Endothelial cell of umbilical vein (primary cell): Measurements from ENCODE around the gene PSMD3. TPM values are rescaled to one million over a fixed set of nuclear protein-coding genes. Genes with fewer than 3 reads are reported as not detected.

Experiments
- BruUV-seq: library from RNA; stranded (reverse); fragments of 400-500 nt; replicated peaks from 2 replicates; lab custom pipeline; 2021; lab: Mats Ljungman, UMichigan
- CTCF ChIA-PET: fragments of 300-600, 350-600 bp; sonication (Branson Sonifier 250); formaldehyde crosslinking; loops from one replicate; lab custom pipeline; 2021; ENCODE audit warnings: antibody characterized with exemption, inconsistent platforms; lab: Charles Lee
- POLR2A ChIA-PET: fragments of 300-600, 350-600 bp; sonication (Branson Sonifier 250); formaldehyde crosslinking; loops from one replicate; lab custom pipeline; 2021; ENCODE audit warnings: antibody characterized with exemption, inconsistent platforms; lab: Charles Lee
- DNase-seq: peaks from one replicate; pipeline ENCODE4 v3.0.0-alpha.2; 2011; ENCODE audit warnings: low read depth, low spot score
- FAIRE-seq: peaks from 2 replicates; lab custom pipeline; 2011; peaks lifted over from hg19 to GRCh38; lab: Jason Lieb, UNC
- H2AFZ ChIP-seq: 2 replicates; pipeline ENCODE4 v1.6.0; 2012; ENCODE audit warnings: low read depth, low read length, control low read depth, inconsistent platforms
- H3K27ac ChIP-seq: 2 replicates; pipeline ENCODE4 v1.5.1; 2011; ENCODE audit warnings: low read depth, mild to moderate bottlenecking, control low read depth, low read length, moderate library complexity; ENCODE audit not compliant: insufficient read depth
- H3K27me3 ChIP-seq, 2 experiments: 2 replicates each; pipeline versions ENCODE4 v1.6.0 to v1.6.1; 2011; ENCODE audit warnings: low read length in 2 of 2, mixed read lengths in 1 of 2; ENCODE audit not compliant: control insufficient read depth in 2 of 2, insufficient read depth in 2 of 2
- H3K36me3 ChIP-seq, 2 experiments: 2 replicates in 1 of 2; 3 replicates in 1 of 2; pipeline ENCODE4 v1.5.1; 2011; ENCODE audit warnings: low read length in 2 of 2, mild to moderate bottlenecking in 1 of 2, moderate library complexity in 1 of 2; ENCODE audit not compliant: control insufficient read depth in 2 of 2, insufficient read depth in 2 of 2; ENCODE audit errors: extremely low read depth in 1 of 2
- H3K4me1 ChIP-seq: 3 replicates; pipeline ENCODE4 v1.5.1; 2011; ENCODE audit warnings: mild to moderate bottlenecking, low read length; ENCODE audit not compliant: control insufficient read depth, insufficient read depth; ENCODE audit errors: extremely low read depth
- H3K4me2 ChIP-seq: 2 replicates; pipeline ENCODE4 v1.6.1; 2011; ENCODE audit warnings: low read length, control low read depth, mixed read lengths; ENCODE audit not compliant: insufficient read depth
- H3K4me3 ChIP-seq, 3 experiments: fragments of 200-600 bp in 1 of 3; sonication (generic), shearing (Covaris generic) in 1 of 3; replicated peaks in 1 of 3; 2 replicates each; pipeline ENCODE4 v1.5.1; 2011 to 2016; ENCODE audit warnings: control low read depth in 3 of 3, low read length in 3 of 3, mild to moderate bottlenecking in 2 of 3, inconsistent platforms in 1 of 3, low read depth in 1 of 3, moderate library complexity in 1 of 3; ENCODE audit not compliant: insufficient read depth in 1 of 3
- H3K79me2 ChIP-seq: 2 replicates; pipeline ENCODE4 v1.6.0; 2012; ENCODE audit warnings: low read length, inconsistent platforms; ENCODE audit not compliant: control insufficient read depth, insufficient read depth
- H3K9ac ChIP-seq: replicated peaks from 2 replicates; pipeline ENCODE3; 2011; ENCODE audit warnings: low read length, control low read depth; ENCODE audit not compliant: insufficient read depth; ENCODE audit errors: extremely low read depth
- H3K9me1 ChIP-seq: replicated peaks from 3 replicates; pipeline ENCODE4 v1.6.0; 2011; ENCODE audit warnings: mild to moderate bottlenecking, low read length; ENCODE audit not compliant: control insufficient read depth, insufficient read depth; ENCODE audit errors: extremely low read depth
- H3K9me3 ChIP-seq: replicated peaks from 2 replicates; pipeline ENCODE4 v1.5.1; 2012; ENCODE audit warnings: low read length, inconsistent platforms; ENCODE audit not compliant: control insufficient read depth, insufficient read depth
- H4K20me1 ChIP-seq: replicated peaks from 2 replicates; pipeline ENCODE3; 2011; ENCODE audit warnings: mild to moderate bottlenecking, low read length; ENCODE audit not compliant: control insufficient read depth, insufficient read depth; ENCODE audit errors: extremely low read depth
- CTCF ChIP-seq, 2 donors: IDR thresholded peaks; 1 replicate in 1 of 2; 2 replicates in 1 of 2; pipeline ENCODE4 v1.5.1; 2011; ENCODE audit warnings: low read length in 2 of 2, mild to moderate bottlenecking in 2 of 2, moderate library complexity in 2 of 2, control low read depth in 1 of 2, inconsistent platforms in 1 of 2, low read depth in 1 of 2; ENCODE audit not compliant: insufficient read depth in 1 of 2; ENCODE audit errors: extremely low read depth in 1 of 2
- EZH2 ChIP-seq: IDR thresholded peaks from 2 replicates; pipeline ENCODE4 v1.6.1; 2012; ENCODE audit warnings: borderline replicate concordance, low read depth, mild to moderate bottlenecking, moderate library complexity, low read length, inconsistent platforms; ENCODE audit not compliant: severe bottlenecking
- FOS ChIP-seq: IDR thresholded peaks from 2 replicates; pipeline ENCODE4 v1.6.1; 2011; ENCODE audit warnings: mild to moderate bottlenecking, low read length, moderate library complexity, borderline replicate concordance; ENCODE audit not compliant: insufficient read depth
- GATA2 ChIP-seq: IDR thresholded peaks from 2 replicates; pipeline ENCODE4 v1.7.0; 2011; ENCODE audit warnings: low read depth, mild to moderate bottlenecking, moderate library complexity, mixed read lengths, low read length; ENCODE audit not compliant: insufficient read length, insufficient read depth
- JUN ChIP-seq: IDR thresholded peaks from 2 replicates; pipeline ENCODE4 v1.6.1; 2011; ENCODE audit warnings: borderline replicate concordance, low read depth; ENCODE audit not compliant: insufficient read length, insufficient read depth
- MYC ChIP-seq: IDR thresholded peaks from one replicate; pipeline ENCODE4 v1.6.1; 2011; ENCODE audit warnings: mild to moderate bottlenecking, low read depth, low read length
- POLR2A ChIP-seq: IDR thresholded peaks from 2 replicates; pipeline ENCODE4 v1.6.1; 2012; ENCODE audit warnings: low read depth, mild to moderate bottlenecking, control low read depth, low read length
- POLR2AphosphoS5 ChIP-seq: IDR thresholded peaks from 2 replicates; pipeline ENCODE4 v1.6.1; 2012; ENCODE audit warnings: low read depth, mild to moderate bottlenecking, control low read depth, low read length, moderate library complexity; ENCODE audit not compliant: insufficient read depth
- dilution Hi-C: fragments of 300-500 bp; cut with MboI; formaldehyde crosslinking; loops from one replicate; pipeline ENCODE4 v1.15.0; 2019; ENCODE audit warnings: low sequenced_read_pairs; ENCODE audit not compliant: extremely low pct_ligation_motif_present
- intact Hi-C: fragments of 100-400 bp; cut with micrococcal nuclease; formaldehyde crosslinking; loops from one replicate; pipeline ENCODE4 v1.10.0; 2022
- polyA plus RNA-seq, 4 experiments: library from polyadenylated mRNA; depleted of rRNA in 3 of 4; stranded (reverse) in 3 of 4; unstranded in 1 of 4; fragments of >200 nt; gene quantifications; 2 replicates each; pipeline versions ENCODE4 v1.2.1 to v1.2.3, GENCODE V29; 2011 to 2012; ENCODE audit warnings: missing spikeins in 1 of 4
- total RNA-seq: library from RNA; stranded (reverse); gene quantifications from 2 replicates; pipeline ENCODE4 v1.2.3, GENCODE V29; 2021
- TF ChIP-seq, protein P1 (sequence below): IDR thresholded peaks from 2 replicates; pipeline ENCODE4 v1.6.1; 2011; ENCODE audit not compliant: insufficient read depth, insufficient read length

The PSMD3 gene
- total and polyA plus RNA-seq, 2 donors (not counting 3 experiments of a cell fraction or from before 2014, with no cell fraction given), result 120 to 136 TPM

DNA sequence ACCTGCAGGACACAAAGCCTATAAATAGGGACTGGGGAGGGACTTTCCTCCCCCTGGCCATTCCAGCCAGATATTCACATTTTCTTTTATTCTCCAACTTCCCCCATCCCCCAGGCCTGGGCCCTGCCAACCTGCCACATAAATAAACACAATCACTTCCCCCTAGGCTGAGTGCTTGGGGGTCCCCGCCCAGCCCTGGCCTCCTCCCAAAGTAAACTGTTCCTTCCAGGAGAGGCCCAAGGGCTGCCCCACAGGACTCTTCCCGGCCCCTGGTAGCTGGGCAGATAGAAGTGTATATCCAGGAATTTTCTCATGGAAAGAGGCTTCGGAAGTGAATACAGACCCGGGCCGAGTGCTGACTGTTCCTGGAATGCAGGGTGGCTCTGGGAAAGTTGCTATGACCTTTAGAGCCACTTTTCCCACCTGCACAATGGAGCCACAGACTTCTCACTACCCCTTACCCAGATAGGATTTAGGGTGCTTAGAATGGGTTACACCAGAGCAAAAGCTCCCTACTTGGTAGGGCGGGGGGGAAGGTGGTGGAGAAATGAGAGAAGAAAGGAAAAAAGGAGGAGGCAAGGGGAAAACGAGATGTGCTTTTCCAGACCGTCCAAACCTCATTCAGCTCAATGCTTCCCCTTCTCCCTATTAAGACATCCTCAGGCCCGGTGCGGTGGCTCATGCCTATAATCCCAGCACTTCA is 43.1 kb downstream of the PSMD3 start:
- DNase-seq (peak; percentile 87), FAIRE-seq (peak; percentile 87)
- H4K20me1 ChIP-seq, result no peaks in the 10 kb centered on the region
- H3K9me1 ChIP-seq, result no peaks in the 10 kb centered on the region
- CTCF ChIA-PET, result interaction anchor here (1.3 to 5.5 kb wide), 2 partner anchors 10 to 15 kb away, joined by 5 to 246 read pairs; partner anchors contain the start of gene CSF3
- TF ChIP-seq JUN (peak; percentile 14), POLR2A (no peak), POLR2AphosphoS5 (peak; percentile 92), FOS (peak; percentile 46), GATA2 (no peak)
- TF ChIP-seq, protein P1, sequence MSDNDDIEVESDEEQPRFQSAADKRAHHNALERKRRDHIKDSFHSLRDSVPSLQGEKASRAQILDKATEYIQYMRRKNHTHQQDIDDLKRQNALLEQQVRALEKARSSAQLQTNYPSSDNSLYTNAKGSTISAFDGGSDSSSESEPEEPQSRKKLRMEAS, result no peak
- H3K79me2 ChIP-seq, result peaks cover 4% of the 10 kb centered on the region
- H3K27ac ChIP-seq, result peak overlapping the region; percentile 99
- POLR2A ChIA-PET, result no interaction called here
- peak overlapping the region; percentile 32 for H3K9ac ChIP-seq
- no peaks in the 10 kb centered on the region for H3K27me3 ChIP-seq
- H3K4me2 ChIP-seq, result peak overlapping the region; percentile 26
- H3K4me3 ChIP-seq, result no peak overlapping the region
- intact Hi-C loops, result loop anchor here (1.0 kb wide), 1 partner anchor 63 kb away; no protein-coding TSS in a partner anchor
- dilution Hi-C loops, result no loop called here
- H3K9me3 ChIP-seq, result no peaks in the 10 kb centered on the region
- BruUV-seq, result no TSS peak
- no peak overlapping the region for H2AFZ ChIP-seq
- H3K36me3 ChIP-seq, result peaks cover 3 to 21% of the 10 kb centered on the region in 2 experiments
- peaks cover 79% of the 10 kb centered on the region for H3K4me1 ChIP-seq

DNA sequence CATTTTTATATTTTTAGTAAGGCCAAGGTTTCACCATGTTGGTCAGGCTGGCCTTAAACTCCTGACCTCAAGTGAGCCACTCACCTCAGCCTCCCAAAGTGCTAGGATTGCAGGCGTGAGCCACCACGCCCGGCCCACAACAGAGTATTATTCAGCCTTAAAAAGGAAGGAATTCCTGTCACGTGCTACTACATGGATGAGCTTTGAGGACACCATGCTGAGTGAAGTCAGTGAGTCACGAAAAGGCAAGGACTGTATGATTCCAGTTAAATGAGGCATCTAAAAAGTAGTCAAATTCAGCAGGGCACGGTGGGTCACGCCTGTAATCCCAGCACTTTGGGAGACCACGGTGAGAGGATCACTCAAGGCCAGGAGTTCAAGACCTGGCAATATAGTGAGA is 44.3 kb downstream of the PSMD3 start:
- no peak for DNase-seq
- Histone ChIP-seq H3K4me2 (no peak overlapping the region), H3K79me2 (peaks cover 3% of the 10 kb centered on the region), H3K9ac (no peak overlapping the region), H3K9me3 (no peaks in the 10 kb centered on the region), H3K4me3 (no peak overlapping the region), H4K20me1 (no peaks in the 10 kb centered on the region), H3K27ac (peak overlapping the region; percentile 99), H3K27me3 (no peaks in the 10 kb centered on the region), H3K9me1 (no peaks in the 10 kb centered on the region), H3K36me3 (peaks cover 3 to 31% of the 10 kb centered on the region in 2 experiments), H2AFZ (no peak overlapping the region), H3K4me1 (peaks cover 68% of the 10 kb centered on the region)
- ChIA-PET POLR2A (no interaction called here), CTCF (interaction anchor here (0.9 to 5.5 kb wide), 2 partner anchors 11 to 143 kb away, joined by 3 to 246 read pairs; partner anchors contain the start of gene CSF3)
- TF ChIP-seq JUN, result no peak
- no peak for TF ChIP-seq POLR2AphosphoS5
- no peak for TF ChIP-seq CTCF (IDR thresholded peaks at IDR 0.05; ENCODE audit: extremely low read depth in 1 of 2, insufficient read depth in 1 of 2, low read depth in 1 of 2, low read length in 2 of 2)
- TF ChIP-seq GATA2, result no peak
- TF ChIP-seq, protein P1, result no peak
- TF ChIP-seq EZH2, result no peak
- TF ChIP-seq MYC, result no peak
- TF ChIP-seq FOS, result no peak
- TF ChIP-seq POLR2A, result no peak
- FAIRE-seq, result no peak
- intact Hi-C loops, result no loop called here
- no TSS peak for BruUV-seq
- dilution Hi-C loops, result no loop called here
